DOHH2 (cell line): Measurements from ENCODE around the gene DAP.

Experiments
- H3F3A ChIP-seq: fragments of 200-600 bp; sonication (generic), shearing (Covaris generic); 2 replicates; pipeline ENCODE4 v1.6.0; 2016; ENCODE audit warnings: antibody characterized with exemption, mild to moderate bottlenecking; ENCODE audit not compliant: control insufficient read depth, insufficient read depth
- H3K27ac ChIP-seq: fragments of 200-600 bp; sonication (generic); 2 replicates; pipeline ENCODE4 v1.5.1; 2014; ENCODE audit warnings: low read depth, mild to moderate bottlenecking, low read length, moderate library complexity
- H3K27me3 ChIP-seq: fragments of 200-600 bp; sonication (generic); 2 replicates; pipeline ENCODE4 v1.6.1; 2014; ENCODE audit warnings: mild to moderate bottlenecking, low read length, mixed read lengths; ENCODE audit not compliant: control insufficient read depth
- H3K36me3 ChIP-seq: fragments of 200-600 bp; sonication (generic); 2 replicates; pipeline ENCODE4 v1.6.1; 2014; ENCODE audit warnings: mild to moderate bottlenecking, low read length, moderate library complexity, mixed read lengths; ENCODE audit not compliant: control insufficient read depth
- H3K4me1 ChIP-seq: fragments of 200-600 bp; sonication (generic); 2 replicates; pipeline ENCODE4 v1.6.1; 2014; ENCODE audit warnings: mild to moderate bottlenecking, low read length, mixed read lengths; ENCODE audit not compliant: control insufficient read depth
- H3K4me2 ChIP-seq: fragments of 200-600 bp; sonication (generic); 2 replicates; pipeline ENCODE4 v1.6.0; 2014; ENCODE audit warnings: mild to moderate bottlenecking, low read length, moderate library complexity
- H3K4me3 ChIP-seq: fragments of 200-600 bp; sonication (generic); 2 replicates; pipeline ENCODE4 v1.5.1; 2014; ENCODE audit warnings: mild to moderate bottlenecking, low read length, mixed read lengths
- H3K79me2 ChIP-seq: fragments of 200-600 bp; sonication (generic); 2 replicates; pipeline ENCODE4 v1.6.1; 2014; ENCODE audit warnings: mild to moderate bottlenecking, low read length, mixed read lengths; ENCODE audit not compliant: control insufficient read depth
- H3K9me2 ChIP-seq: fragments of 200-600 bp; sonication (generic); replicated peaks from 2 replicates; pipeline ENCODE4 v1.6.1; 2014; ENCODE audit warnings: mild to moderate bottlenecking, low read length, mixed read lengths; ENCODE audit not compliant: control insufficient read depth
- H3K9me3 ChIP-seq: fragments of 200-600 bp; sonication (generic); 2 replicates; pipeline ENCODE4 v1.6.1; 2014; ENCODE audit warnings: antibody characterized with exemption, low read length, mixed read lengths; ENCODE audit not compliant: control insufficient read depth, insufficient read depth
- H4K20me1 ChIP-seq: fragments of 200-600 bp; sonication (generic); 2 replicates; pipeline ENCODE4 v1.6.0; 2014; ENCODE audit warnings: low read depth, mild to moderate bottlenecking, antibody characterized with exemption, low read length, moderate library complexity; ENCODE audit not compliant: control insufficient read depth, insufficient read depth
- EZH2phosphoT487 ChIP-seq: fragments of 200-600 bp; sonication (generic); IDR thresholded peaks from 2 replicates; pipeline ENCODE4 v1.6.1; 2017; ENCODE audit warnings: borderline replicate concordance, mild to moderate bottlenecking, antibody characterized with exemption, low read length, moderate library complexity, mixed read lengths
- TF ChIP-seq, protein P1 (sequence below): fragments of 200-600 bp; sonication (generic); IDR thresholded peaks from one replicate; pipeline ENCODE4 v1.5.1; 2014; ENCODE audit warnings: antibody characterized with exemption, mild to moderate bottlenecking, low read depth, low read length; ENCODE audit not compliant: poor library complexity, severe bottlenecking

Gene DAP

DNA sequence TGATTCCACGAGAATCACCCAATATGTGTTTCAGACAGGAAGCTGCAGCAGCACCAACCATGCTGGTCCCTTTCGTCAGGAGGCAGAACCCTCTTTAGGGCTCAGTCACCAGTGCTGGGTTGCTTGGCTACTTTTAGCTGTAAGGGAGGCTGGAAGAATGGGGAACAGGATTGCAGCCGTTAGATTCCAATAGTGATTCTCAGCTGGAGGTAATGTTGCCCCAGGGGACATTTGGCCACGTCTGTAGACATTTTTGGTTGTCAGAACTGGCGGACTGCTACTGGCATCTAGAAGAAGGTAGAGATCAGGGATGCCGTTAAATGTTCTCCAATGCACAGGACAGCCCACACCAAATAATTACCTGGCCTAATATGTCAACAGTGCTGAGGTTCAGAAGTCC is 115.4 kb downstream of the DAP start:
- no peaks in the 10 kb centered on the region for H3K9me3 ChIP-seq
- H3K4me1 ChIP-seq = peaks cover 19% of the 10 kb centered on the region
- no peak overlapping the region for H3K4me2 ChIP-seq
- no peaks in the 10 kb centered on the region for H4K20me1 ChIP-seq
- no peak overlapping the region for H3K4me3 ChIP-seq
- no peaks in the 10 kb centered on the region for H3K79me2 ChIP-seq
- no peaks in the 10 kb centered on the region for H3K9me2 ChIP-seq
- H3F3A ChIP-seq = no peaks in the 10 kb centered on the region
- H3K27ac ChIP-seq = no peak overlapping the region
- no peaks in the 10 kb centered on the region for H3K36me3 ChIP-seq
- no peaks in the 10 kb centered on the region for H3K27me3 ChIP-seq
- TF ChIP-seq EZH2phosphoT487 = no peak
- TF ChIP-seq, protein P1, sequence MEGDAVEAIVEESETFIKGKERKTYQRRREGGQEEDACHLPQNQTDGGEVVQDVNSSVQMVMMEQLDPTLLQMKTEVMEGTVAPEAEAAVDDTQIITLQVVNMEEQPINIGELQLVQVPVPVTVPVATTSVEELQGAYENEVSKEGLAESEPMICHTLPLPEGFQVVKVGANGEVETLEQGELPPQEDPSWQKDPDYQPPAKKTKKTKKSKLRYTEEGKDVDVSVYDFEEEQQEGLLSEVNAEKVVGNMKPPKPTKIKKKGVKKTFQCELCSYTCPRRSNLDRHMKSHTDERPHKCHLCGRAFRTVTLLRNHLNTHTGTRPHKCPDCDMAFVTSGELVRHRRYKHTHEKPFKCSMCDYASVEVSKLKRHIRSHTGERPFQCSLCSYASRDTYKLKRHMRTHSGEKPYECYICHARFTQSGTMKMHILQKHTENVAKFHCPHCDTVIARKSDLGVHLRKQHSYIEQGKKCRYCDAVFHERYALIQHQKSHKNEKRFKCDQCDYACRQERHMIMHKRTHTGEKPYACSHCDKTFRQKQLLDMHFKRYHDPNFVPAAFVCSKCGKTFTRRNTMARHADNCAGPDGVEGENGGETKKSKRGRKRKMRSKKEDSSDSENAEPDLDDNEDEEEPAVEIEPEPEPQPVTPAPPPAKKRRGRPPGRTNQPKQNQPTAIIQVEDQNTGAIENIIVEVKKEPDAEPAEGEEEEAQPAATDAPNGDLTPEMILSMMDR = no peak

DNA sequence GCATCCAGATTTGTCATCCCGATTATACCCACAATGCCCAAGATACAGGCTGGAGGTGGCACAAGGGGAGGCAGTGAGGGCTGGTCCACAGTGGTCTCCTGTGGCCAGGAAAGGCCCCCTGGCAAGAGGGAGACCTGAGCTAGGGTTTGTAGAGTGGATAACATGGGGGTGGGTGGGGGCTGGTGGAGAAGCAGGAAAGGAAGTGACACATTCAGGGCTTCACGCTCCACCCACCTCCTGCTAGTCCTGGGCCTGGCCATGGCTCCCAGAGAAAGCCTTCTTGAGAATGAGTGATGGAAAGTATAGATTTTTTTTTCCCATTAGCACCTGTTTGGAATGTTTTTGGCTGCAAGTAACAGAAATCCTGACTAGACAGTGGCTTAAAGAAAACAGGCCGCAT is 115.9 kb downstream of the DAP start:
- H3K4me3 ChIP-seq = no peak overlapping the region
- no peak for TF ChIP-seq EZH2phosphoT487
- TF ChIP-seq, protein P1 = no peak
- H3K9me2 ChIP-seq = no peaks in the 10 kb centered on the region
- H3F3A ChIP-seq = peaks cover 5% of the 10 kb centered on the region; the same call in 1 of the 2 replicates
- H3K27ac ChIP-seq = no peak overlapping the region
- no peaks in the 10 kb centered on the region for H3K27me3 ChIP-seq
- H3K4me1 ChIP-seq = peaks cover 19% of the 10 kb centered on the region
- no peaks in the 10 kb centered on the region for H3K79me2 ChIP-seq
- no peaks in the 10 kb centered on the region for H4K20me1 ChIP-seq
- no peak overlapping the region for H3K4me2 ChIP-seq
- no peaks in the 10 kb centered on the region for H3K9me3 ChIP-seq
- no peaks in the 10 kb centered on the region for H3K36me3 ChIP-seq

DNA sequence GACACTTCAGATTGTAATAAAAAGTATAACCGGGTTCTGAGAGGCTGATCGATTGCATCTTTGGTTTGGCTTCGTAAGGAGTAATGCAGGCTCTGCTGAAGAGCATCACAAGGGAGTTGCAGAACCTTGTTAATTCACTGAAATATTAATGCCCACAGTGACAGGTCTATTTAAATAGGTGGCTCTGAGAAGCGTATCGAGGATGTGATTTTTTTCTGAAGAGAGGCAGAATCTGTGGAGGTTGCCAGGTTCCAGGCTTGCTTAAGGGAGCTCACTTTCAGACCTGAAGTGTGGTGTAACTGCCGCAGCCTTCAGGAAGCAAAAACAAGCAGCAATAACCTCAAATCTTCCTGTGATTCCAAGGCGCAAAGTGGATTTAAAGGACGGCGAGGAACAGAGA is 116.8 kb downstream of the DAP start:
- H3K4me2 ChIP-seq = no peak overlapping the region
- no peaks in the 10 kb centered on the region for H3K27me3 ChIP-seq

More for the DNA sequence above, 116.8 kb downstream of the DAP start:
- H3K79me2 ChIP-seq = no peaks in the 10 kb centered on the region
- no peaks in the 10 kb centered on the region for H4K20me1 ChIP-seq
- H3K36me3 ChIP-seq = no peaks in the 10 kb centered on the region
- H3K4me1 ChIP-seq = peaks cover 19% of the 10 kb centered on the region
- H3K9me3 ChIP-seq = no peaks in the 10 kb centered on the region
- H3K9me2 ChIP-seq = no peaks in the 10 kb centered on the region
- no peak overlapping the region for H3K4me3 ChIP-seq
- H3F3A ChIP-seq = peaks cover 6% of the 10 kb centered on the region; the same call in 1 of the 2 replicates
- H3K27ac ChIP-seq = no peak overlapping the region
- no peak for TF ChIP-seq EZH2phosphoT487
- TF ChIP-seq, protein P1 = no peak
